ENCODE data around the gene STOM. TPM values are rescaled to one million over a fixed set of nuclear protein-coding genes. Genes with fewer than 3 reads are reported as not detected.
A peak's percentile ranks its signal among the peaks of the same experiment; 100 is the strongest.

STOM gene
- total RNA-seq, 1 donor from 2014 or later, result 509 TPM

- DNase-seq (ENCODE audit: low read depth in 2 of 2), result no peak
Observed at GRCh38 chr9:121323449-121324151, 46.5 kb downstream of the STOM start.

- no peak for DNase-seq (ENCODE audit: low read depth in 2 of 2)
Observed at GRCh38 chr9:121322737-121323448, 47.2 kb downstream of the STOM start.

DNA sequence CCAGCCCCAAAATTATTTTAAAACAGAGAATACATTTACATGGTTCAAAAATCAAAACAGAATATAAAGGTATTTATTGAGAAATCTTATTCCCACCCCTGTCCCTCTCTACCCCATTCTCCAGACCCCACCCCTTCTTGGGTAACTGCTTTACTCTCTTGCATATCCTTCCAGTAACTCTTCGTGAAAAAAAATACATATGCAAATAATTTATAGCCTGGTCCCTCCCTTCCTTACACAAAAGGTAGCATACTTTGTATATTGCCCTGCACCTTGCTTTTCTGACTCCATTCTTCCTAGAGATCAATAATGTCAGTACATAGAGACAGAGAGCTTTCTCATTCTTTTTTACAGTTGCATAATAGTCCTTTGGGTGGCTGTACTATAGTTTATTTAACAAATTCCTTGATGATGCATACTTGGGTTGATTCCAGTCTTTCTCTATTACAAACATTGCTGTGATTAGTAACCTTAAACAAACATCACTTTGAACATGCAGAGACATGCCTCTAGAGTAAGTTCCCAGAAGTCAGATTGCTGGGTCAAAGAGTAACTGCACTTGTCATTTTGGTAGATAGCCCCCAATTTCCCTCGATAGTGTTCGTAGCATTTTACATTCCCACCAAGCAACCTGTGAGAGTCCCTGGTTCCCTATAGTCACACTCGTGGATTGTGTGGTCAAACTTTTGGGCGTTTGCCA is 47.9 kb downstream of the STOM start:
- DNase-seq (ENCODE audit: low read depth in 2 of 2), result peak; percentile 87 to 92

DNA sequence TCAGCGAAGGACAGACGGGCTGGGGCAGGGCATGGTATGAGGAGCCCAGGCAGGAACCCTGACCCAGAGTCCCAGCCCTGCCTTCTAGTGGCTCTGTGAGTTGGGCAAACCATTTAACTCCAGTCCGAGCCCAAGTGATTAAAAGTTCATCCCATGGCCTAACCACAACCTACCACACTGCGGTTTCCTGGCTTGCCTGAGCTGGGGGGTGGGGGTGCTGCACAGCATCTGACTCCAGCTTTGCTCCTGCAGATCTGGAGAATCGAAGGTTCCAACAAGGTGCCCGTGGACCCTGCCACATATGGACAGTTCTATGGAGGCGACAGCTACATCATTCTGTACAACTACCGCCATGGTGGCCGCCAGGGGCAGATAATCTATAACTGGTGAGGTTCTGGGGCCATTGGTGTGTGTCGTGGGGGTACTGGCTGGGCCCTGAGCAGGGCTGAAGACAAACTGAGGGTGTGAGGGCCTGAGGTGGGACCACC is 49.0 kb downstream of the STOM start:
- DNase-seq (ENCODE audit: low read depth in 2 of 2), result no peak

DNA sequence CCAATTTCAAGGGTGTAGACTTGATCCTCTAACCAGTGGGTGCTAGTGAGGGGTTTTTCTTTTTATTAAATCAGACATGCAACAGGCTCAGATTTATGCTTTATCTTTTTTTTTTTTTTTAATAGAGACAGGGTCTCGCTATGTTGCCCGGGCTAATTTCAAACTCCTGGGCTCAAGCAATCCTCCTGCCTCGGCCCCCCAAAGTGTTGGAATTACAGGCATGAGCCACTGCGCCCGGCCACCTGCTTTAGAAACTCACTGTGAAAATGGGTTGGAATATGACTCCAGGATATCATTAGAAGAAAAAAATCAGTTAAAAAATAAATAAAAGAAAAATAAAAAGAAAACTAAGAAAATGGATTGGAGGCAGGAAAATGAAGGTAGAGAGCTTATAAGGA is 50.7 kb downstream of the STOM start:
- no peak for DNase-seq (ENCODE audit: low read depth in 2 of 2)

- no peak for DNase-seq (ENCODE audit: low read depth in 2 of 2)
Observed at GRCh38 chr9:121318631-121319382, 51.2 kb downstream of the STOM start.

GRCh38 chr9:121317737-121318630 is 52.1 kb downstream of the STOM start:
- no peak for DNase-seq (ENCODE audit: low read depth in 2 of 2)

DNA sequence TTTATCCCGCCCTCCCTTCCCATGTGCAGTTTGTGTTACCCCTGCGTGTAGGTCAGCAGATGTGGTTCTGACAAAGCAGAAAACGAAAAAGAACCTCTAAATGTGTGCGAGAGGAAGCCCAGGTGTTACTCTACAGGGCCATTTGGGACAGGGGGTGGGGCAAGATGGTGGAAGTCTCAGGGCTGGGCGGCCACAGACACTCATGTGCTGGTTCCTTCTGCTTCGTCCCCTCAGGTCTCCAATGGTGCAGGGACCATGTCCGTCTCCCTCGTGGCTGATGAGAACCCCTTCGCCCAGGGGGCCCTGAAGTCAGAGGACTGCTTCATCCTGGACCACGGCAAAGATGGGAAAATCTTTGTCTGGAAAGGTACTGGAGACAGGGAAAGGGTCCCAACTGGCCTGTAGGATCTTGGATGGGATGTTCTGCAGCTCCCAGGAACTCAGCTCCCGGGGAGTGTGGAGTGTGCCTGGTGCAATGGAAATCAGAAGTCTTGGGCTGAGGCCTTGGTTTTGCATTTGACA is 53.1 kb downstream of the STOM start:
- DNase-seq (ENCODE audit: low read depth in 2 of 2), result no peak

- no peak for DNase-seq (ENCODE audit: low read depth in 2 of 2)
Observed at GRCh38 chr9:121316378-121316777, 53.7 kb downstream of the STOM start.

DNA sequence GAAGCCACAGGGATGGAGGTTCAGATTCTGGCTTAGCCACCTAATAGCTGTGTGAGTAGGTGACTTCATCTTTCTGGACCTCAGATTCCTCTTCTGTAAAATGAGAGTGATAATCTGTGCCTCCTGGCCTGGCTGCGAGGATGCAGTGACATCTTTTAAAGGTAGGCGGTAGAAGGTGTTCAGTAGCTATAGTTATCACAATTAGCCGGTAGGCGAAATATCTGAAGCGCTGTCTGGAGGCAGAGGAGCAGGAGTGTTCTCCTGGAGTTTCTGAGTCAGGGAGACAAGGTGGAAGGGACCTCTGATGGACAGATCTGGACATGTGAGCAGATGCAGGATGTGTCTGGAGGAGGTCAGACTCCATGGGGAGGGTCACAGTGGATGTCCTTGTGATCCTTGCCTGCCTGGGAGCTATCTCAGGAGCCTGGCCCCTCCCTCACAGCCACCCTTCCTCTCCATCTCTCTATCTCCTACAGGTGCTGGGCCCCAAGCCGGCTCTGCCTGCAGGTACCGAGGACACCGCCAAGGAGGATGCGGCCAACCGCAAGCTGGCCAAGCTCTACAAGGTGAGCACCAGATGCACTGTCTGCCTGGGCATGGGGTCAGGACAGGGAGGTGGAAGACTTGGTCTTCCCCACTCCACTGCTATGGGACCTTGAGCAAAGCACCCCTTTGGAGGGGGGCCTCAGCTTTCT is 56.4 kb downstream of the STOM start:
- no peak for DNase-seq (ENCODE audit: low read depth in 2 of 2)

DNA sequence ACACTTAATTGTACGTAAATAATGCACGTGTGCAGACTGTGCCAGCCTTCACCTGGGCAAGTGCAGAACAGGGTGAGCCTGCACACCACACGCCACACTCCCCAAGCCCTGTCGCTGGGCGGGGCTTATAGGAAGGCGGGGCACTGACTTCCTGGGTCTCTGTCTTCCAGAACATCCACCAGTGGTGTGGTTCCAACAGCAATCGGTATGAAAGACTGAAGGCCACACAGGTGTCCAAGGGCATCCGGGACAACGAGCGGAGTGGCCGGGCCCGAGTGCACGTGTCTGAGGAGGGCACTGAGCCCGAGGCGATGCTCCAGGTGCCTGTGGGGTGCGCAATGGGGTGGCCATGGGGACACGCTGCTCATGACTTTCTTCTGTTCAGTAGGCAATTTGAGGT is 57.9 kb downstream of the STOM start:
- DNase-seq (ENCODE audit: low read depth in 2 of 2), result no peak

DNA sequence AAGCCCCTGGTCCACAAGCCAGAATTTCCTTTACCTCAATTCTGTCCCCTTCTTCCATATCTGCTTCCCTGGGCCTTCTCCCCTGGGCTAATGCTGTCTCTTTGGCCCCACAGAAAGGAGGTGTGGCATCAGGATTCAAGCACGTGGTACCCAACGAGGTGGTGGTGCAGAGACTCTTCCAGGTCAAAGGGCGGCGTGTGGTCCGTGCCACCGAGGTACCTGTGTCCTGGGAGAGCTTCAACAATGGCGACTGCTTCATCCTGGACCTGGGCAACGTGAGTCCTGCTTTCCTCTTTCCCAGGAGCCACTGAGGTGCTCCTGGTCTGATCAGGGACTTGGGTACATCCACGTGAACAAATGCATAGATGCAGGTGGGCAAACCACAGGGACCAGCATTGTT is 59.5 kb downstream of the STOM start:
- no peak for DNase-seq (ENCODE audit: low read depth in 2 of 2)

- no peak for DNase-seq (ENCODE audit: low read depth in 2 of 2)
Observed at GRCh38 chr9:121309833-121310425, 60.1 kb downstream of the STOM start.

DNA sequence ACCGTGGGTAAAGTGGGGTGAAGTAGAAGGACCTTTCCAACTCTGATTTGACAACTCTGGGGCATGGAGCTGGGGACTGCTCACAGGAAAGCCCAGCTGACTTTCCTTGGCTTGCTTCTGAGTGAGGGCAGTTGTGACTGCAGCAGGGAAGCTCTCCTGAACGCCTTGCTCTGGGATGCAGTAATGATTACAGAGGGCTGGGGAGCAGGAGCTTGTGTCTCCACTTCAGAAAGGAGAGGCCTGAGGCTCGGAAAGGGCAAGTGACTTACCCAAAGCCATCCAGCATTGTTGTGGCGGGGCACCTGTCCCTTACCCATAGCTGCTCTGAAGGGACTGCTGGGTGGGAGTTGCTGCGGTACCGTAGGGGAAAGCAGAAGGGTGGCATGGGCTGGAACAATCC is 60.9 kb downstream of the STOM start:
- no peak for DNase-seq (ENCODE audit: low read depth in 2 of 2)

DNA sequence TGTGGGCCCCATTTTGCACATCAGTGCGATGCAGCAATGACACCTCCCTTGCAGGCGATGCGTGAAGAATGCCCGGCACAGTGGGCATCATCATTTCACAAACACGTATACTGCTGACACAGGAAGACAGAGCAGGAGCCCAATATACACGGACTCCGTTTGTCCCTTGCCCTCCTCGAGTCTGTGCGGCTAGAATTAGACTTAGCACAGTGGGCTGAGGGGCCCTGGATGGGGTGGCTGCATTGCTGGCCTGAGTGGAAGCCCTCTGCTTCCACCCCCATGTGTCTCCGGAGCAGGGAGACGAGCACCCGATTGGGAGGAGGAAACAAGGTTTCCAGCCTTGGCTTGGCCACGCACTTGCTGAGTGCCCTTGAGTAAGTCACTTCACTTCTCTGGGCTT is 61.3 kb downstream of the STOM start:
- no peak for DNase-seq (ENCODE audit: low read depth in 2 of 2)

GRCh38 chr9:121307976-121308375 is 62.1 kb downstream of the STOM start:
- DNase-seq (ENCODE audit: low read depth in 2 of 2), result no peak

DNA sequence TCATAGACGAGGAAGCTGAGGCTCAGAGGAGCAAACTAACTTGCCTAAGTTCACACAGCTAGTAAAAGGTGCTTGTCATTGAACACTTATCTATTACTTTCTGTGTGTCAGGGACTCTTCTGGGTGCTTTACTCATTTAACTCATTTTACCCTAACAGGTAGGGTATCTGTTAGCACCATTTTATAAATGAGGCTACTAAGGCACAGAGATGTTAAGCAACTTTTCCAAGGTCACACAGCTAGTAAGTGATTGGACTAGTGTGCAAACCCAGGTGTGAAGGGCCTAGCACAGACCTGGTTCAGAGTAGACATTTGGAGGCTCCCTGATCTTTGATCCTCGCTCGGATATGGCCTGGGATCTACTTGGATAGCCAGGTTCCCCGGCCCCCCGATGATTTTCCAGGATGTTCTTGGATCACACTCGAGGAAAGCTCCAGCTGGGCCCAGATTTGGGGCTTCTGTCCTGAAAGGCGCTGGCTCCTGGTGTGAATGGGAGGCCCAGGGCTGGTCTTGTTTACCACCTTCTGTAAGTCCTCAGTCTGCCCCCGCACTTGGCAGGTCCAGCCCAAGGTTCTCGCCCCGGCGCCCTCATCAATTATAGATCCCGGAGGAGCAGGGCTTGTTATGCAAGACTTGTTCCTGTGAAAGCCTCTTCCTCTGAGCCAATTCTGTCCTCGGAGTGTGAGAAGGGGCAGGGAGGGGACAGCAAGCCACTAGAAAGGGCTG is 64.6 kb downstream of the STOM start:
- no peak for DNase-seq (ENCODE audit: low read depth in 2 of 2)

DNA sequence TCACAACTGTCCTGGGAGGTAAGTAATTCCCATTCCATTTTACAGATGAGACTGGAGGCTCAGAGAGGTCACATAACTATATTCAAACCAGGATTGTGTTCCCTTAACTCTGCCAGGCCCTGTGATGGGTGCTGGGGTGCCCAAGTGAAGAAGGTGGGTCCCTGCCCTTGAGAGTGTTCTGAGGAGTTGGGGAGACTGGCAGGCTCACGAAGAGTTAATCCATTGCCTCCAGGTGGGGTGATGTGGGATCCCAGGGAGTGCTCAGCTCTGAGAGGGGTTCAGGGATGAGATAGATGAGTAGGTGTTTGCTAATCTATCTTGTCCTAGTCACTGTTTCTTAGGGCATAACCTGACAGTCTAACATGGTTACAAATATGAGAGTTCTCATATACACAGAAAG is 65.3 kb downstream of the STOM start:
- DNase-seq (ENCODE audit: low read depth in 2 of 2), result no peak

All from lung microvascular endothelial cell (primary cell).